Measurements from ENCODE around the gene ARRB1.
"Not testable (repeated sequence)": the region's sequence is repeated elsewhere in the genome, so short reads cannot be mapped to it uniquely, and the experiment has no call there.

Gene ARRB1

GRCh38 chr11:75334402-75334891 lies 17.0 kb downstream of the ARRB1 start:
- no peak overlapping the region for H3K4me3 ChIP-seq (replicated peaks; ENCODE audit: low read depth, low read length)
- DNase-seq (ENCODE audit: low read depth): no peak

DNA sequence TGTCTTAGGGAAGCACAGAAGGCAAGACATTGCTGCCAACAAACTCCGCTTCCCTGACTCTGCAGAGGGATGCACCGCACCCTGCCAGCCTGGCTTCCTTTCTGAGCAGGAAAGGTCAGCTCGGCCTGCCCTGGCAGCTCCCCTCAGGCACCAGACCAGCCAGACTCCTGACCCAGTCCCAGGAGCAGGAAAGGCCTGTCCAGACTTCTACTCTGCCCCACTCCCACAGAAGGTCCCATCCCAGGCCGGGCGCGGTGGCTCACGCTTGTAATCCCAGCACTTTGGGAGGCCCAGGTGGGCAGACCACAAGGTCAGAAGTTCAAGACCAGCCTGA lies 17.7 kb downstream of the ARRB1 start:
- DNase-seq (ENCODE audit: low read depth): no peak
- no peak for TF ChIP-seq CTCF (IDR thresholded peaks at IDR 0.05; ENCODE audit: low read length, missing control alignments)
- H3K4me3 ChIP-seq (replicated peaks; ENCODE audit: low read depth, low read length): no peak overlapping the region

More at GRCh38 chr11:75334402-75334891, 17.0 kb downstream of the ARRB1 start:
- no peak for TF ChIP-seq CTCF (IDR thresholded peaks at IDR 0.05; ENCODE audit: low read length, missing control alignments)

GRCh38 chr11:75333022-75333806 lies 18.2 kb downstream of the ARRB1 start:
- no peak for TF ChIP-seq CTCF (IDR thresholded peaks at IDR 0.05; ENCODE audit: low read length, missing control alignments)
- DNase-seq (ENCODE audit: low read depth): no peak
- no peak overlapping the region for H3K4me3 ChIP-seq (replicated peaks; ENCODE audit: low read depth, low read length)

DNA sequence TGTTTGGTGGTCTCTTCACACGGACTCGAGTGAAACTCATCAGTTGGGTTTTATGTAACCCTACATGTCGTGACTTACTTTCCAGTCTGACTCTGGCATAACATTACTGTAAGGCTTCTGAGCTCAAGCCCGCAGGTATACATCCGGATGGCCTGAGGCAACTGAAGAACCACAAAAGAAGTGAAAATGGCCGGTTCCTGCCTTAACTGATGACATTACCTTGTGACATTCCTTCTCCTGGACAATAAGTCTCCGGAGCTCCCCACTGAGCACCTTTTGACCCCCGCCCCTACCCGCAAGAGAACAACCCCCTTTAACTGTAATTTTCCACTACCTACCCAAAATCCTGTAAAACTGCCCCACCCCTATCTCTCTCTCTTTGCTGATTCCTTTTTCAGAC lies 19.7 kb downstream of the ARRB1 start:
- DNase-seq (ENCODE audit: low read depth); H3K4me3 ChIP-seq (replicated peaks; ENCODE audit: low read depth, low read length): not testable (repeated sequence)

- H3K4me3 ChIP-seq (replicated peaks; ENCODE audit: low read depth, low read length); DNase-seq (ENCODE audit: low read depth): not testable (repeated sequence)
Observed at GRCh38 chr11:75331304-75331703, 20.2 kb downstream of the ARRB1 start.

- DNase-seq (ENCODE audit: low read depth); H3K4me3 ChIP-seq (replicated peaks; ENCODE audit: low read depth, low read length): not testable (repeated sequence)
Observed at GRCh38 chr11:75330886-75331285, 20.6 kb downstream of the ARRB1 start.

DNA sequence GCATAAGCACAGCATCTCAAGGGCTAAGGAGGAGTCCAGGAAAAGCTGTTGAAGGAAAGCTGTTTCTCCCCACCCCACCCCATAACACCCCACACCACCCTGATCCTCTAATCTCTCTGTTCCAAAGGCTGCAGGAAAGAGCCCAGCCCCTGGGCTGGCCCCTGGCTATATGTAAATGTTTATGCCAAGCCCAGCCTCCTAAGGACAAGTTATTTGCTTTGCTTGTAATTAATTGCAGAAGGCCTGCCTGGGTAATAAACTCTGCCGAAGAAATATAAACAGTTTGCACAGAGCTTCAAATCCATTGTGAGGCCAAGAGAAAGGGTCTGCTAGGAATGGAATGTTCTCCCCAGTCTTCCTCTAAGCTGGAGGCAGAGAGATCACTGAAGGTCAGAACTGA lies 21.2 kb downstream of the ARRB1 start:
- DNase-seq (ENCODE audit: low read depth): no peak
- TF ChIP-seq CTCF (IDR thresholded peaks at IDR 0.05; ENCODE audit: low read length, missing control alignments): no peak

DNA sequence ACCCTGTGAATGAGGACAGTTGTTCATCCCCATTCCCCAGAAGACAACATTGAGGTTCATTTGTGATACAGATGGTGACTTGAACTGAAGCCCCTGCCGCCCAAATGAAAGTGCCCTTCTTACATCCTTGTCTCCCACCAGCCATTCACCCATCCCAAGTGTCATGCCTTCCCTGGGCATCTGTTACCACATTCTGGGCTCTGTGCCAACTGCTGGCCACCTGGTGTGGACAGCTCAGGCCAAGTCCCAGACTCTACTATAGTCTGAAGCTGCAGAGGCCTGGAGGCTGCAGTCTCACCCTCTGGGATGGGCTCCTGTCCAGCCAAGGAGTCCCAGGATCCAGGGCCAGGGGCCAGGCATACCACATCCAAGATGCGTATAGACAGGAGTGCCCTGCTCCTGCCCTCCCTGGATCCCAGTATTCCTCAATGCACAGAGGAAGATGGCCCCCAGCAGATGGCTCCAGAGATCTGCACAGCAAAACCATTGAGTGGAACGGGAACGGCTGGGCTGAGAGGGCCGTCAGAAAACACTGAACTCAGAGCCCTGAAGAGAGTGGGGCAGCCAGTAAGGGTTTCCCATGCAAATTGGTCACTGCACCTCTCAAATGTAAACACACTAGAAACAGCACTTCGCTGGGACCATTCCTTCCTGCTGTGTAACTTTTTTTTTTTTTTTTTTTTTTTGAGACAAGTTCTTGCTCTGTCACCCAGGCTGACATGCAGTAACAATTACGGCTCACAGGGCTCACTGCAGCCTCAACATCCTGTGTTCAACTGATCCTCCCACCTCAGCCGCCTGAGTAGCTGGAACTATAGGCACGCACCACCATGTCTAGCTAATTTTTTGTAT lies 22.8 kb downstream of the ARRB1 start:
- DNase-seq (ENCODE audit: low read depth): peak; percentile 82
- TF ChIP-seq CTCF (IDR thresholded peaks at IDR 0.05; ENCODE audit: low read length, missing control alignments): peak; percentile 89
- H3K4me3 ChIP-seq (replicated peaks; ENCODE audit: low read depth, low read length): no peak overlapping the region

More for the DNA sequence above, 21.2 kb downstream of the ARRB1 start:
- H3K4me3 ChIP-seq (replicated peaks; ENCODE audit: low read depth, low read length): no peak overlapping the region
